Stomach (tissue), 4 donors: ENCODE results near the gene EPC2.

Experiments
- CTCF ChIP-seq, 7 experiments: fragments of 450-650 bp in 4 of 7; fragments of 200-600 bp in 3 of 7; sonication (generic) in 3 of 7; IDR thresholded peaks; one replicate each; pipeline ENCODE4 v1.5.1; 2016 to 2019; ENCODE audit warnings: antibody characterized with exemption in 7 of 7, control low read depth in 2 of 7, mild to moderate bottlenecking in 1 of 7
- EP300 ChIP-seq: sonication (generic); formaldehyde crosslinking; IDR thresholded peaks from one replicate; pipeline ENCODE4 v1.6.1; 2017; ENCODE audit warnings: antibody characterized with exemption
- POLR2A ChIP-seq, 4 donors: fragments of 450-650 bp; IDR thresholded peaks; one replicate each; pipeline ENCODE4 v1.6.1; 2016; ENCODE audit warnings: antibody characterized with exemption in 4 of 4, control low read depth in 2 of 4, mild to moderate bottlenecking in 1 of 4, moderate library complexity in 1 of 4

- TF ChIP-seq CTCF (IDR thresholded peaks at IDR 0.05) (no peak), EP300 (no peak), POLR2A (IDR thresholded peaks at IDR 0.05) (no peak)
These were observed 120.3 kb downstream of the EPC2 start for GRCh38 chr2:148764815-148765214.
